ENCODE results near the gene TBCD. TPM values are rescaled to one million over a fixed set of nuclear protein-coding genes. Genes with fewer than 3 reads are reported as not detected.

TBCD gene
- polyA plus RNA-seq, 1 donor from 2014 or later, result 67.2 TPM

- Histone ChIP-seq H3K9me3 (ENCODE audit: low read length) (no peaks in the 10 kb centered on the region), H3K9ac (ENCODE audit: low read length) (no peak overlapping the region), H3K36me3 (ENCODE audit: insufficient read depth, low read length) (no peaks in the 10 kb centered on the region), H3K4me3 (ENCODE audit: low read length) (no peak overlapping the region), H3K9me2 (ENCODE audit: insufficient read depth, low read length) (no peaks in the 10 kb centered on the region), H3K27ac (ENCODE audit: low read length) (no peak overlapping the region), H3F3A (ENCODE audit: insufficient read depth, low read length, poor library complexity, severe bottlenecking) (no peaks in the 10 kb centered on the region), H3K79me2 (replicated peaks; ENCODE audit: insufficient read depth, low read length) (no peaks in the 10 kb centered on the region), H4K20me1 (ENCODE audit: insufficient read depth) (no peaks in the 10 kb centered on the region), H3K4me2 (ENCODE audit: low read length) (no peak overlapping the region), H3K27me3 (ENCODE audit: insufficient read depth, low read depth, low read length) (no peaks in the 10 kb centered on the region), H2AFZ (ENCODE audit: low read depth, low read length) (no peak overlapping the region)
- TF ChIP-seq RAD21 (conservative IDR thresholded peaks at IDR 0.05), result no peak
Observed at GRCh38 chr17:82710499-82711232, 41.2 kb upstream of the TBCD start.

GRCh38 chr17:82713071-82713723, 38.7 kb upstream of the TBCD start:
- no peaks in the 10 kb centered on the region for H3K27me3 ChIP-seq (ENCODE audit: insufficient read depth, low read depth, low read length)
- no peaks in the 10 kb centered on the region for H3F3A ChIP-seq (ENCODE audit: insufficient read depth, low read length, poor library complexity, severe bottlenecking)
- H3K9ac ChIP-seq (ENCODE audit: low read length), result no peak overlapping the region
- H2AFZ ChIP-seq (ENCODE audit: low read depth, low read length), result no peak overlapping the region
- no peak for TF ChIP-seq EP300 (conservative IDR thresholded peaks at IDR 0.05; ENCODE audit: poor library complexity, severe bottlenecking)
- H3K4me3 ChIP-seq (ENCODE audit: low read length), result no peak overlapping the region
- H3K27ac ChIP-seq (ENCODE audit: low read length), result no peak overlapping the region
- no peak overlapping the region for H3K4me2 ChIP-seq (ENCODE audit: low read length)
- H3K36me3 ChIP-seq (ENCODE audit: insufficient read depth, low read length), result no peaks in the 10 kb centered on the region
- H3K9me3 ChIP-seq (ENCODE audit: low read length), result no peaks in the 10 kb centered on the region
- no peaks in the 10 kb centered on the region for H4K20me1 ChIP-seq (ENCODE audit: insufficient read depth)
- H3K9me2 ChIP-seq (ENCODE audit: insufficient read depth, low read length), result no peaks in the 10 kb centered on the region
- H3K79me2 ChIP-seq (replicated peaks; ENCODE audit: insufficient read depth, low read length), result peaks cover 7% of the 10 kb centered on the region

GRCh38 chr17:82716203-82717010, 35.5 kb upstream of the TBCD start, which contains the start of gene FN3KRP:
Gene FN3KRP, plus strand, starts transcription at chr17:82716706. Its CDS starts 50 bp downstream, at chr17:82716756.
- Histone ChIP-seq H3K9me3 (ENCODE audit: low read length) (no peaks in the 10 kb centered on the region), H3K36me3 (ENCODE audit: insufficient read depth, low read length) (no peaks in the 10 kb centered on the region), H3K4me3 (ENCODE audit: low read length) (peak within 1 kb of the TSS; percentile 92), H3K9me2 (ENCODE audit: insufficient read depth, low read length) (no peaks in the 10 kb centered on the region), H3F3A (ENCODE audit: insufficient read depth, low read length, poor library complexity, severe bottlenecking) (no peaks in the 10 kb centered on the region), H4K20me1 (ENCODE audit: insufficient read depth) (no peaks in the 10 kb centered on the region), H2AFZ (ENCODE audit: low read depth, low read length) (peak within 1 kb of the TSS; percentile 88), H3K27ac (ENCODE audit: low read length) (peak within 1 kb of the TSS; percentile 52), H3K9ac (ENCODE audit: low read length) (peak within 1 kb of the TSS; percentile 66), H3K4me2 (ENCODE audit: low read length) (peak within 1 kb of the TSS; percentile 76), H3K79me2 (replicated peaks; ENCODE audit: insufficient read depth, low read length) (peaks cover 7% of the 10 kb centered on the region), H3K27me3 (ENCODE audit: insufficient read depth, low read depth, low read length) (no peaks in the 10 kb centered on the region)
- TF ChIP-seq EP300 (conservative IDR thresholded peaks at IDR 0.05; ENCODE audit: poor library complexity, severe bottlenecking) (no peak), POLR2AphosphoS5 (IDR thresholded peaks at IDR 0.05) (peak; percentile 85), RAD21 (conservative IDR thresholded peaks at IDR 0.05) (no peak), TAF1 (IDR thresholded peaks at IDR 0.05; ENCODE audit: low read depth) (no peak), MXI1 (conservative IDR thresholded peaks at IDR 0.05; ENCODE audit: poor library complexity, severe bottlenecking) (peak; percentile 70), SMC3 (conservative IDR thresholded peaks at IDR 0.05; ENCODE audit: poor library complexity) (peak; percentile 10), REST (IDR thresholded peaks at IDR 0.05; ENCODE audit: borderline replicate concordance) (no peak), CTCF (IDR thresholded peaks at IDR 0.05; ENCODE audit: poor library complexity, severe bottlenecking) (no peak), EZH2 (IDR thresholded peaks at IDR 0.05; ENCODE audit: borderline replicate concordance, insufficient read depth, low read length, poor library complexity, severe bottlenecking) (no peak)

Data from neural cell (in vitro differentiated cells).